ENCODE measurements around the gene SLC3A2. TPM values are rescaled to one million over a fixed set of nuclear protein-coding genes. Genes with fewer than 3 reads are reported as not detected.

SLC3A2 gene
- total and polyA plus RNA-seq, 8 donors, result 66.9 to 331 (median 75.1) TPM

GRCh38 chr11:62896049-62896448 is 15.4 kb downstream of the SLC3A2 start:
- FAIRE-seq (no peak), DNase-seq (no peak), ATAC-seq (no peak)
- Histone ChIP-seq H3K4me1 (no peaks in the 10 kb centered on the region), H3K36me3 (no peaks in the 10 kb centered on the region), H3K27ac (no peak overlapping the region), H3K9me3 (no peaks in the 10 kb centered on the region), H3K4me3 (no peak overlapping the region), H3K27me3 (no peaks in the 10 kb centered on the region)
- intact Hi-C loops (cut with DNase I), result no loop called here
- WGBS, 2 donors, result 66 to 70% methylated on average over 10 of the region's 10 CpGs
- no peak for TF ChIP-seq CTCF (IDR thresholded peaks at IDR 0.05)

- Histone ChIP-seq H3K9me3 (no peaks in the 10 kb centered on the region), H3K4me3 (no peak overlapping the region), H3K36me3 (no peaks in the 10 kb centered on the region), H3K27me3 (no peaks in the 10 kb centered on the region), H3K4me1 (no peaks in the 10 kb centered on the region), H3K27ac (no peak overlapping the region)
- DNase-seq (no peak), FAIRE-seq (no peak), ATAC-seq (no peak)
- no peak for TF ChIP-seq CTCF (IDR thresholded peaks at IDR 0.05)
- WGBS, 2 donors, result 59 to 74% methylated on average over 2 of the region's 2 CpGs
- intact Hi-C loops (cut with DNase I), result no loop called here
These were observed 16.6 kb downstream of the SLC3A2 start for GRCh38 chr11:62897311-62897710.

GRCh38 chr11:62898027-62898426 is 17.3 kb downstream of the SLC3A2 start:
- no peak for FAIRE-seq
- H3K9me3 ChIP-seq, result no peaks in the 10 kb centered on the region
- no peak for ATAC-seq
- no peak overlapping the region for H3K27ac ChIP-seq
- no peak for TF ChIP-seq CTCF (IDR thresholded peaks at IDR 0.05)
- intact Hi-C loops (cut with DNase I), result no loop called here
- H3K27me3 ChIP-seq, result no peaks in the 10 kb centered on the region
- H3K4me1 ChIP-seq, result no peaks in the 10 kb centered on the region
- no peak overlapping the region for H3K4me3 ChIP-seq
- DNase-seq, result no peak
- no peaks in the 10 kb centered on the region for H3K36me3 ChIP-seq

- intact Hi-C loops (cut with DNase I), result loop anchor here in 2 of 3 donors (5.0 to 10.0 kb wide), 2 partner anchors 72 to 124 kb away; no protein-coding TSS in a partner anchor
These were observed 22.2 kb downstream of the SLC3A2 start for GRCh38 chr11:62902932-62903331.

More at GRCh38 chr11:62902932-62903331, 22.2 kb downstream of the SLC3A2 start:
- FAIRE-seq, result no peak
- no peak for DNase-seq
- 41 to 46% methylated on average over 1 of the region's 1 CpG for WGBS, 2 donors
- Histone ChIP-seq H3K36me3 (no peaks in the 10 kb centered on the region), H3K4me3 (no peak overlapping the region), H3K27ac (no peak overlapping the region), H3K27me3 (no peaks in the 10 kb centered on the region), H3K9me3 (no peaks in the 10 kb centered on the region), H3K4me1 (no peaks in the 10 kb centered on the region)
- no peak for TF ChIP-seq CTCF (IDR thresholded peaks at IDR 0.05)
- ATAC-seq, result no peak

Measured in pancreas (tissue), 10 donors.